Measurements from ENCODE around the gene TLNRD1.
"Not testable (repeated sequence)": the region's sequence is repeated elsewhere in the genome, so short reads cannot be mapped to it uniquely, and the experiment has no call there.

Gene TLNRD1

DNA sequence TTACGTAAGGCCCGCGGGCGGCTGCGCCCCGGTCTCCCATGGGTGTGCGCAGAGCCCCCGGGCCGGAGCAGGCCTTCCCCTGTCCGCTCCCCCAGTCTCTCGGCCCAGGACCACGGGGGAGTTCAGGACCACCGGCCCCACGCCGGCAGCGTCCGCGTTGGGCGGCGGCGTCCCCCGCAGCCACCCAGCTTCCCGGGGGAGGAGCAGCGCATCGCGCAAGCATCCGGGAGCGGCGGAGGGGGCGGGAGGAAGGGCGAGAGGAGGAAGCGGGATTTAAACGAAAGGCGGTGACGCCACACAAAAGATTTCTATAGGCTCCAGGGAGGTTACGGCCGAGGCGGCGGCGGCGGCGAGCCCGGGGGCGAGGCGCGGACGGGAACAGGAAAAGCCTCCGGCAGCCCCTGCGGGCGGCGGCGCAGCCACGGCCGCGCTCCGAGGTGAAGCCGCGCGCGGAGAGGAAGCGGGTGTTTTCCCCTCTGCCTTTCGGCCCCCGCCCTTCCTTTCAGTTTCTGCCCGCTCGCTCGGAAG is at the start of gene TLNRD1:
TLNRD1 (plus strand) TSS at position 300 of the 528 bp plus-strand sequence. CDS start 1,349 bp downstream, outside the sequence.
- peak; percentile 93 for DNase-seq

GRCh38 chr15:80951941-80952340 is 48.8 kb upstream of the TLNRD1 start:
- DNase-seq: no peak

DNA sequence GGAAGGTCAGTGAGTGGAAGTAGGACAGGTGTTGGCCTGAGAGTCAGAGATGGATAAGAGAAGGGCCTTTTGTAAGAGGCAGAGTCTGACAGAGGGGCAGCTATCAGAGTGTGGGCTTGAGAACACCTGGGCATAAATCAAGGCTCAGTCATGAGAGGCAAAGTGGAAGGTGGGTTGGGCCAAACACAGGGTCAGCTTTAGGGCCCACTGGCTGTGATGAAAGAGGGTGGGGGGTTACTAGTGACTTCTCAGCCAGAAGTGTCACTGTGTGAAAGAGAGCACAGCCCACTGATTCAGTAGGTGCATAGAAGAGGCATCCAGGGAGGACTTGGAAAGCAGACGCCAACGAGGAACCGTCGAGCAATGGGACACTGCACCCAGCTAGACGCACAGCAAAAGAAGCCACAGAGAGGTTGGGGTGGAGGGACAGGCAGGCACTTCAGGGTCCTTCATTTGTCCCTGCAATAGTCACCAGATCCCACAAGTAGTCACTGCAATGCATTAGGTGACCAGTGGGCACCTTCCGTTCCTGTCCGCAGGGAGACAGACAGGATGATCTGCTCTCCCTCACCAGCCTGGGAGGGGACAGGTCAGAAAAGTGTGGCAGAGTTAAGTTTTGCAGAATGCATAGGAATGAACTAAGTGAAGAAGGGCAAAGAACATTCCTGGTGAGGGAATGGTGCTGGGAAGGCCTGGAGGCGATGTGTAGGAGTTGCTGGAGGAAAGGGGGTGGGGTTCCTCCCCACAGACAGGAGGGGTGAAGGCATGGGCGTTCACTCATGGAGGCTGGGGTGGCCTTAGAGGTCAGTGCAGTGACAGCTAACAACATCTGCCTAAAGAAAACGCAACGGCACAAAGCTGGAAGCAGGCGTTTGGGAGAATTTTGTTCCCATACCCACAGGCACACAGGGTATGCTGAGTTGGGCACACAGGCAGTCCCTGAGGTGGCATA is 47.4 kb upstream of the TLNRD1 start:
- no peak for DNase-seq

GRCh38 chr15:80953953-80954778 is 46.6 kb upstream of the TLNRD1 start:
- no peak for DNase-seq

GRCh38 chr15:80955571-80956452 is 44.9 kb upstream of the TLNRD1 start:
- not testable (repeated sequence) for DNase-seq

DNA sequence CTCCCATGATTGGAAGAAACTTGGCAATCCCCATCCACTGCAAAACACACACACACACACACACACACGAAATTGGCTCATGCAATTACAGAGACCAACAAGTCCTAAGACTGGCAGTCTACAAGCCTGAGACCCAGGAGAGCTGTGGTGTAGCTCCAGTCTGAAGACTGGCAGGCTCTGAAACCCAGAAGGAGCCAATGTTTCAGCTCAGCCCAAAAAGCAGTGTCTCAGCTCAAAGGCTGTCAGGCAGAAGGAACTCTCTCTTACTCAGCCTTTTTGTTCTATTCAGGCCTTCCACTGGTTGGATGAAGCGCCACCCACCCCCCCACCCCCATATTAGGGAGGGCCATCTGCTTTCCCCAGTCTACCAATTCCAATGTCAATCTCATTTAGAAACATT is 43.2 kb upstream of the TLNRD1 start:
- DNase-seq: no peak

GRCh38 chr15:80957976-80958375 is 42.7 kb upstream of the TLNRD1 start:
- no peak for DNase-seq

- DNase-seq: no peak
These were observed 41.8 kb upstream of the TLNRD1 start for GRCh38 chr15:80958818-80959495.

DNA sequence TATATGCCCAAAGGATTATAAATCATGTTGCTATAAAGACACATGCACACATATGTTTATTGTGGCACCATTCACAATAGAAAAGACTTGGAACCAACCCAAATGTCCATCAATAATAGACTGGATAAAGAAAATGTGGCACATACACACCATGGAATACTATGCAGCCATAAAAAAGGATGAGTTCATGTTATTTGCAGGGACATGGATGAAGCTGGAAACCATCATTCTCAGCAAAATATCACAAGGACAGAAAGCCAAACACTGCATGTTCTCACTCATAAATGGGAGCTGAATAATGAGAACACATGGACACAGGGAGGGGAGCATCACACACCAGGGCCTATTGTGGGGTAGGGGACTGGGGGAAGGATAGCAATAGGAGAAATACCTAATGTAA is 35.3 kb upstream of the TLNRD1 start:
- DNase-seq: not testable (repeated sequence)

GRCh38 chr15:80966431-80967197 is 34.1 kb upstream of the TLNRD1 start:
- no peak for DNase-seq

DNA sequence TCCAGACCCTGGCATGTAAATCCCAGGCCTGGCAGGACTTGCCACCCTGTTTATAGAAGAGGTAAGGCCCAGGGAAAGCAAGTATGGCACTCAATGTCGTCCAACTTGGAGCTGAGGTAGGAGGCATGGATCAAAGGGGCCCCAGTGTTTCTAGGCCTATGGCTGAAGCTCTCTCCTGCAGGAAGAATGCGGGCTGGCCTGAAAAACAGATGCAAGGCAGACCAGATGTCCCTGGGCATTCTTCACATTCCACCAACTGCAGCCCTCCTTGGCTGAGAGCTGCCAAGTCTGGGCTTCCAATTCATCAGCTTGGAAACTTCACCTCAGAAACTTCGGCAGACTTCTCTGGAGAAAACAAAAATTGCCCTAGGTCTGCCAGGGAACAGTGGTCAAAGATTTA is 33.3 kb upstream of the TLNRD1 start:
- no peak for DNase-seq

GRCh38 chr15:80967991-80968510 is 32.7 kb upstream of the TLNRD1 start:
- DNase-seq: no peak

DNA sequence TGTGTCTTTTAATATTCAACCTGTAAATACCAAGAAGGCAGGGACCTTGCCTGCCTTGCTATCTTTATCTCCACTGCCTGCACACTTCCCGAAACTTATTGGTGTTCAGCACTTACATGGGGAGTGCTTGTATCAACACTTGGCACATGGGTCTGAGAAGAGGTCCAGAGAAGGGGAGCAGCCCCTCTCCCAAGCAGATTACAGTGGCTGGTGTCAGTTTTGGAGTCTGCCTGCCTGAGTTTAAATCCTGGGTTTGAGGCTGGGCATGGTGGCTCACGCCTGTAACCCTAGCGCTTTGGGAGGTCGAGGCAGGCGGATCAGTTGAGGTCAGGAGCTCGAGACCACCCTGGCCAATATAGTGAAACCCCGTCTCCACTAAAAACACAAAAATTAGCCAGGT is 31.4 kb upstream of the TLNRD1 start:
- DNase-seq: no peak

DNA sequence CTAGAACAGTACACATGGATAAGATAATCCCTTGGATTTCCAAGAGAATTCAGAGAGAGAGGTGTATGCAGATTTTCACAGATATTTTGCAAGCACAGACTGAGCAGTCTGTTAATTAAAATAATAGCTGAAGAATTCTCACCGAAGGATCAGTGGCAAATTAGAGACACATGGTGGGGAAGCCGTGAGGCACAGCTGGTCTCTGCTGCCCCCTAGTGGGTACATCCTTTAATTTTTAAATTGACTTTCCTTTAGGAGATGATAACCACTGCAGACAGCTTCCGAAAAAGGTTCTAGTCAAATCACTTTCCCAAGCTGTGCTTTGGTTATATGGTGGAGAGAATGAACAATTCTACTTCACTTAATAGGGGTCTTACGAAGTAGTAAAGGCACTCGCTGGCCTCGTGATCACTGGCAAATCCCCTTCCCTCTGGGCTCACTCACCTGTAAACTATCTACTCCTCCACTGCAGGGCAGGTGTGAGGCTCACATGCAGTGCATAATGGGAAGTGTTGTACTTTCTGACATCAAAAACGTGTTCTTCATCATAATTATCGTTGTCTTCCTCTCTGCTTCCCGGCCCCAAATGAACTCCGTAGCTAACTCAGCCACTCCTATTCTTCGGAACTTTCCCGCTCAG is 30.6 kb upstream of the TLNRD1 start:
- peak; percentile 77 for DNase-seq

- DNase-seq: no peak
These were observed 30.1 kb upstream of the TLNRD1 start for GRCh38 chr15:80970658-80971057.

GRCh38 chr15:80971143-80971542 is 29.6 kb upstream of the TLNRD1 start:
- DNase-seq: no peak

DNA sequence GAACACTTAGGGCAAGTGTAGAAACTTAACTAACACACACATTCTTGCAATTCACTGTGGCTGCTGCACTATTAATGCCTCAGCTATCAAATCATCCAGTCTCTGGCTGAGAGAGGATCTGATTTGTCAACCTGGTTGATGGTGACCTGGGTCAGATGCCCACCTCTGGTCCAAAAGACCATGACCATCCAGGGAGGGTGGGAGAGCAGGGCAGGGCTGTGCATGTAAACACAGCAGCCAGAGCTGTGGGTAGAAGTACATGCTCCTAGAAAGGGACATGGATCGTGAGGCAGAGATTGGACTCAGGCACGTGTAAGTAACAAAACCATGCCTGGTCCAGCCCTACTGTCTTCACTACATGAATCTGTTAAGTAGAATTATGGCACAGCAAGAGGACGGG is 28.4 kb upstream of the TLNRD1 start:
- no peak for DNase-seq

GRCh38 chr15:80974914-80975313 is 25.8 kb upstream of the TLNRD1 start:
- no peak for DNase-seq

DNA sequence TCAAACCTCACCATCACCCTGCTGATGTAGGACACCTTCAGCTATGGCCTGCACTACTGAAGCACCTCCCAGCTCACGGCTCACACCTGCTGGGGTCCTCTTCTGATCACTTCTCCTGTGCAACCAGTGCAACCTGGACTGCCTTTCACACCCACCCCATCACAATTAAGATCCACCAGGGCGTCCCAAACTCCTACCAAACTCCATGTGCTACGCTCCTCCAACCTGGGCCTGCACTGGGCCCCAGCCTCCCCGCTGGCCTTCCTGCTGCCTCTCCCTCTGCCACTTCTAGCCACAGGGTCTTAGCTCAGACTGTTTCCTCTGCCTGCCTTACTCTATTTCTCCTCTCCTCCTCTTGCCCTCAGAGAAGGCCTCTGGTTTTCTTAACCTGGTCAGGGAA is 23.9 kb upstream of the TLNRD1 start:
- no peak for DNase-seq

GRCh38 chr15:80977627-80978036 is 23.1 kb upstream of the TLNRD1 start:
- DNase-seq: peak; percentile 58
